ENCODE results near the gene DCST1. TPM values are rescaled to one million over a fixed set of nuclear protein-coding genes. Genes with fewer than 3 reads are reported as not detected.

DCST1 gene
- total and polyA plus RNA-seq, 2 donors (not counting 3 experiments of a cell fraction or from before 2014, with no cell fraction given) = not detected

DNA sequence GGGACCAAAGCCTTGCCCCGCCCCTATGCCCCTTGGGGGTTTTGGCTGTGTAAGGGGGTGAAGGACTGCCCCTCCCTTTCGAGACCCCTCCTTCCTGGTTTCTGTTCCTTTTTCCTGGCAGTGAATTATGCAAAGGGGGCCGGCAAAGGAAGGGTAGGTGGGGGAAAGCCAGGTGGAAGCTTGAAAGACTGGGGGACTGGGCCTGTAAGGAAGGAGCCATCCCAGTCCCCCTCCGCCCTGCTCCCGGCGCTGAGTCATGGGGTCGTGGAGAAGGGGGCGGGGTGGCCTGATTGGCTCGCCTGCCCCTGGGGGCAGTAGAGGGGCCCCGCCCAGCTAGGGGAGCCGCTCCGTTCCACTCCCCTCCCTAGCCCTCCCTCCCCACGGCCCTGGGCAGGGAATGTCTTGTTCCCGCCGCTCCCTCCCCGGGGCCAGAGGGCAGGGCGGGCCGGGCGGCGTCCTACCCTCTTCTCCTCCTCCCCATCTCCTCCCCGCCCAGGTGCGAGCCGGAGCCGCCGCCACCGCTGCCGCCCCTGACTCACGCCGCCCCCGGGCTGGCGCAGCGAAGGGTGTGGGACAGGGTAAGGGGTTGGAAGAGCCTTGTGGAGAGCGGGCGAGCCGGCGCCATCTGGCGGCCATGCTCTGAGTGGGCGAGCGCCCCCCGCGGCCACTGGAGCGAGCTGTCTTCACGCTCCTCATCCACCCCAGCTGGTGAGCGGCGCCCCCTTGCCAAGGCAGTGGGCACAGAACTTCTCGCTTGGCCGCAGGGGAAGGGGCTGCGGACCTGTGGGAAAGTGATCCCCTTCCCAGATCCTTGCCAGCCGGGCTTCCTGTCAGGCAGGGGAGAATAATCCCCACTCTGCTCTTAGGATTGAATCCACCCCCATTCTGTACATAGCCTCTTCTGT, 16.3 kb upstream of the DCST1 start:
- Histone ChIP-seq H3K9ac (replicated peaks; ENCODE audit: extremely low read depth, insufficient read depth, low read length) (peak overlapping the region; percentile 34), H3K9me1 (replicated peaks; ENCODE audit: control insufficient read depth, extremely low read depth, insufficient read depth, low read length) (no peaks in the 10 kb centered on the region), H3K36me3 (ENCODE audit: control insufficient read depth in 2 of 2, extremely low read depth in 1 of 2, insufficient read depth in 2 of 2, low read length in 2 of 2) (peaks cover 0 to 19% of the 10 kb centered on the region in 2 experiments), H3K27ac (ENCODE audit: insufficient read depth, low read depth, low read length) (peak overlapping the region; percentile 36), H3K79me2 (ENCODE audit: control insufficient read depth, insufficient read depth, low read length) (no peaks in the 10 kb centered on the region), H4K20me1 (replicated peaks; ENCODE audit: control insufficient read depth, extremely low read depth, insufficient read depth, low read length) (no peaks in the 10 kb centered on the region), H3K4me3 (replicated peaks in 1 of 3; ENCODE audit: insufficient read depth in 1 of 3, low read depth in 1 of 3, low read length in 3 of 3) (peak overlapping the region in 1 of 3 experiments; percentile 39), H3K27me3 (ENCODE audit: control insufficient read depth in 2 of 2, insufficient read depth in 2 of 2, low read length in 2 of 2) (no peaks in the 10 kb centered on the region), H3K9me3 (replicated peaks; ENCODE audit: control insufficient read depth, insufficient read depth, low read length) (no peaks in the 10 kb centered on the region), H3K4me2 (ENCODE audit: insufficient read depth, low read length) (peak overlapping the region; percentile 22), H3K4me1 (ENCODE audit: control insufficient read depth, extremely low read depth, insufficient read depth, low read length) (peaks cover 9% of the 10 kb centered on the region), H2AFZ (ENCODE audit: low read depth, low read length) (peak overlapping the region; percentile 30)
- TSS peak; percentile 12 for BruUV-seq (replicated peaks)
- intact Hi-C loops (cut with micrococcal nuclease) (loop anchor here (1.0 to 5.0 kb wide), 6 partner anchors 15 to 460 kb away; partner anchors contain the start of genes CKS1B, PYGO2, UBE2Q1 and ZBTB7B), dilution Hi-C loops (cut with MboI; ENCODE audit: extremely low pct_ligation_motif_present, low sequenced_read_pairs) (no loop called here)
- ChIA-PET POLR2A (interaction anchor here (1.0 to 1.4 kb wide), 3 partner anchors 21 to 46 kb away, joined by 3 read pairs; partner anchors contain the start of genes LENEP and SHC1), CTCF (interaction anchor here (0.6 to 6.4 kb wide), 50 partner anchors 9 to 598 kb away, joined by 3 to 87 read pairs (median 6); partner anchors contain the start of genes ADAM15, DCST1, DCST2 and FLAD1)
- FAIRE-seq = peak; percentile 90
- peak; percentile 95 for DNase-seq (ENCODE audit: low read depth, low spot score)
- TF ChIP-seq MAX (IDR thresholded peaks at IDR 0.05; ENCODE audit: insufficient read depth, insufficient read length) (peak; percentile 35), GATA2 (IDR thresholded peaks at IDR 0.05; ENCODE audit: insufficient read depth, insufficient read length, low read depth, low read length) (no peak), JUN (IDR thresholded peaks at IDR 0.05; ENCODE audit: borderline replicate concordance, insufficient read depth, insufficient read length, low read depth) (no peak), POLR2A (IDR thresholded peaks at IDR 0.05; ENCODE audit: low read depth, low read length) (peak; percentile 57), EZH2 (IDR thresholded peaks at IDR 0.05; ENCODE audit: borderline replicate concordance, low read depth, low read length, severe bottlenecking) (no peak), POLR2AphosphoS5 (IDR thresholded peaks at IDR 0.05; ENCODE audit: insufficient read depth, low read depth, low read length) (peak; percentile 78), MYC (IDR thresholded peaks at IDR 0.05; ENCODE audit: low read depth, low read length) (no peak), FOS (IDR thresholded peaks at IDR 0.05; ENCODE audit: borderline replicate concordance, insufficient read depth, low read length) (peak; percentile 45)
- TF ChIP-seq, protein P1, sequence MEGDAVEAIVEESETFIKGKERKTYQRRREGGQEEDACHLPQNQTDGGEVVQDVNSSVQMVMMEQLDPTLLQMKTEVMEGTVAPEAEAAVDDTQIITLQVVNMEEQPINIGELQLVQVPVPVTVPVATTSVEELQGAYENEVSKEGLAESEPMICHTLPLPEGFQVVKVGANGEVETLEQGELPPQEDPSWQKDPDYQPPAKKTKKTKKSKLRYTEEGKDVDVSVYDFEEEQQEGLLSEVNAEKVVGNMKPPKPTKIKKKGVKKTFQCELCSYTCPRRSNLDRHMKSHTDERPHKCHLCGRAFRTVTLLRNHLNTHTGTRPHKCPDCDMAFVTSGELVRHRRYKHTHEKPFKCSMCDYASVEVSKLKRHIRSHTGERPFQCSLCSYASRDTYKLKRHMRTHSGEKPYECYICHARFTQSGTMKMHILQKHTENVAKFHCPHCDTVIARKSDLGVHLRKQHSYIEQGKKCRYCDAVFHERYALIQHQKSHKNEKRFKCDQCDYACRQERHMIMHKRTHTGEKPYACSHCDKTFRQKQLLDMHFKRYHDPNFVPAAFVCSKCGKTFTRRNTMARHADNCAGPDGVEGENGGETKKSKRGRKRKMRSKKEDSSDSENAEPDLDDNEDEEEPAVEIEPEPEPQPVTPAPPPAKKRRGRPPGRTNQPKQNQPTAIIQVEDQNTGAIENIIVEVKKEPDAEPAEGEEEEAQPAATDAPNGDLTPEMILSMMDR (IDR thresholded peaks at IDR 0.05; ENCODE audit: extremely low read depth in 1 of 2, insufficient read depth in 1 of 2, low read depth in 1 of 2, low read length in 2 of 2) = peak; percentile 100
